Aorta (tissue), 5 donors: ENCODE data around the gene ANKRD13B. TPM values are rescaled to one million over a fixed set of nuclear protein-coding genes. Genes with fewer than 3 reads are reported as not detected.

Experiments used
- ATAC-seq: fragments of 200-7000 bp; cut with Tn5 transposase; one replicate; pipeline ENCODE4 v1.9.1; 2022; ENCODE audit warnings: moderate library complexity; ENCODE audit not compliant: low FRiP score
- DNase-seq, 2 donors: peaks; one replicate each; pipeline ENCODE4 v3.0.0-alpha.2; 2020
- H3K27ac ChIP-seq, 2 donors: one replicate each; pipeline ENCODE4 v1.5.1; 2013; ENCODE audit warnings: low read length in 2 of 2, mild to moderate bottlenecking in 2 of 2, moderate library complexity in 2 of 2, control low read depth in 1 of 2, inconsistent platforms in 1 of 2, low read depth in 1 of 2
- H3K27me3 ChIP-seq, 2 donors: one replicate each; pipeline ENCODE4 v1.6.1; 2013; ENCODE audit warnings: control low read depth in 1 of 2, low read length in 1 of 2, mild to moderate bottlenecking in 1 of 2, moderate library complexity in 1 of 2; ENCODE audit not compliant: insufficient read depth in 2 of 2, control insufficient read depth in 1 of 2
- H3K36me3 ChIP-seq, 2 donors: one replicate each; pipeline ENCODE4 v1.6.1; 2013; ENCODE audit warnings: control low read depth in 1 of 2, low read length in 1 of 2, mild to moderate bottlenecking in 1 of 2; ENCODE audit not compliant: insufficient read depth in 2 of 2, control insufficient read depth in 1 of 2
- H3K4me1 ChIP-seq, 2 donors: one replicate each; pipeline ENCODE4 v1.6.1; 2013; ENCODE audit warnings: low read length in 2 of 2, control low read depth in 1 of 2, mild to moderate bottlenecking in 1 of 2, moderate library complexity in 1 of 2; ENCODE audit not compliant: insufficient read depth in 2 of 2, control insufficient read depth in 1 of 2
- H3K4me3 ChIP-seq, 2 donors: one replicate each; pipeline ENCODE4 v1.5.1; 2013; ENCODE audit warnings: low read length in 2 of 2, control low read depth in 1 of 2, mild to moderate bottlenecking in 1 of 2
- H3K9me3 ChIP-seq: one replicate; pipeline ENCODE4 v1.6.1; 2013; ENCODE audit warnings: mild to moderate bottlenecking, low read length; ENCODE audit not compliant: control insufficient read depth
- WGBS, 2 donors: extraction: QIAGEN DNeasy Blood & Tissue Kit; methylation state at CpG; one replicate each; pipeline ENCODE4 v1.1.7; 2013; 5-methylcytosine and 5-hydroxymethylcytosine counted together
- intact Hi-C, 2 donors: fragments of 100-400 bp; cut with DNase I; formaldehyde crosslinking; loops; one replicate each; pipeline versions ENCODE4 v1.14.2 to v1.15.0; 2022
- polyA plus RNA-seq, 2 donors: library from polyadenylated mRNA; stranded (reverse); fragments of 200-250 nt; gene quantifications; one replicate each; pipeline ENCODE4 v1.2.3, GENCODE V29; 2013
- total RNA-seq, 2 donors: library from RNA; stranded (reverse); fragmentation: NEBNext Ultra II Directional; extraction: Animal tissue kit (Norgen Biotek cat#: 25700); gene quantifications; one replicate each; pipeline ENCODE4 v1.2.1, GENCODE V29; 2021
- donor health status: healthy with polysubstance abuse.
- donor health status: Bipolar disorder and iron deficiency.
- donor health status: DM: no; HTN: no; CAD: no.
- donor health status: DM: no; HTN: no; CAD: no.
- donor health status: DM: yes; HTN: yes; CAD: no.

Gene ANKRD13B
- total and polyA plus RNA-seq, 4 donors, result 0.88 to 19.7 (median 7.9) TPM

DNA sequence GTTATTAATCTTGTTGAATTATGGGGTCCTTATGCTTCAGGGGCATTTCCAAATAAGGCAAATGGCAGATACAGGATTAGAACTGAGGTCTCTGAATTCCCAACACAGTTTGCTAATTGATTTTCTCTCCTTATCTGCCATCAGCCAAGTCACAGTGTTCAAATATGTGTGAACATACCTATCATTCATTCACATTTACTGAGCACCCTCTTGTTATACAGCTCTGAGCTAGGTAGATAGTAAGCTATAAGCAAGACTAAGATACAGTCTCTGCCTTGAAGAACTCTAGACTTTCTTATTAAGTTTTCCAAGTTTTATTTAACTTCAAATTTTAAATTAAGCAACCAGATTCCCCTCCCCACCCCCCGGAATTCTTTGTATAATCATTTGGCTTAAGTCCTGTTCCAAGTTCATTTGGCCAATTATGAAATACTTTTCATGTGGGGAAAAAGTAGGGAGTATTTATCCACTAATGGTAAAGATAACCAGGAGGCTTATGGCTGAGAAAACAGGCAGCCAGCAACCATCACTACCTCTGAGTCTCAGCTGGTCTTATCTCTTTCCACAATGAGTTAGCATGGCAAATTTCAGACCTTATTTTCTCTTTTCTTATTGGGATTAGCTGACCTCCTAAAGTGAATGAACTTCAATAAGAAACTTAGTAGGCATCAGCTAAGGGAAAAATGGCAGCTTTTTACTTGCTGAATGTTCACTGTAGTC, 61.2 kb downstream of the ANKRD13B start:
- intact Hi-C loops, result no loop called here
- Histone ChIP-seq H3K9me3 (no peaks in the 10 kb centered on the region), H3K27me3 (no peaks in the 10 kb centered on the region), H3K4me1 (no peaks in the 10 kb centered on the region), H3K36me3 (no peaks in the 10 kb centered on the region), H3K4me3 (no peak overlapping the region), H3K27ac (no peak overlapping the region)
- 74 to 77% methylated on average over 1 of the region's 1 CpG for whole genome bisulfite sequencing, 2 donors
- DNase-seq (no peak), ATAC-seq (no peak)

DNA sequence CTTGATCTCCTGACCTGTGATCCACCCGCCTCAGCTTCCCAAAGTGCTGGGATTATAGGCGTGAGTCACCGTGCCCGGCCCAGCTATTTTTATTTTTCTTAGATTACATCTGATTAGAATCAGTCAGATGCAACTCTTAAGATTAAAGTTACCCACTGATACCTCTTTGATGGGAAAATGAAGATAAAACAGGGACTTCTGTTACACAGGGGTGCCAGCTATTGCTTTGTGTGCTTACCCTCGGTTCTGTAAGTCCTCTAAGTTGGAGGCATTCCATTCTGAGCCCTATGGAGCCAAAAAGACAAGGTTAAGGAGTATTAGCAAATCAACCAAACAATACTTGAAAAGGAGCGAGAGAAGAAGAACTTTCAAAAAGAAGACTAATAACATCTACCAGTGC, 62.4 kb downstream of the ANKRD13B start:
- 91 to 92% methylated on average over 6 of the region's 6 CpGs for WGBS, 2 donors
- Histone ChIP-seq H3K27me3 (no peaks in the 10 kb centered on the region), H3K4me1 (no peaks in the 10 kb centered on the region), H3K4me3 (no peak overlapping the region), H3K9me3 (no peaks in the 10 kb centered on the region), H3K36me3 (no peaks in the 10 kb centered on the region), H3K27ac (no peak overlapping the region)
- intact Hi-C loops, result no loop called here
- ATAC-seq (no peak), DNase-seq (no peak)

DNA sequence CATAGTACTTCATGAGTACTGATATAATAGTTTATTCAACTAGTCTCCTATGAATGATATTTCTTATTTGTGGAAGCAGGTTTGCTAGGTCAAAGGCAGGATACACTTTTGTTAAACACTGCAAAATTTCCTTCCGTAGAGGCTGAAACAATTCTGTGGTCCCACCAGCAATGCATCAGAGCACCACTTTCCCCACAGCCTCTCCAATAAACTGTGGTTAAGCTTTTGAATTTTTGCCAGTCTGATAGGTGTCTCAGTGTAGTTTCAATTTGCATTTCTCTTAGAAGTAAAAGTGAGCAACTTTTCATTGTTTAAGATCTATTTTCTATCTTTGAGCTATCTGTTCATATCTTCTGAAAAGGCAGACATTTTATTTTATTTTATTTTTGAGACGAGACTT, 66.2 kb downstream of the ANKRD13B start:
- H3K9me3 ChIP-seq, result no peaks in the 10 kb centered on the region
- ATAC-seq (no peak), DNase-seq (no peak)
- intact Hi-C loops, result no loop called here
- H3K4me1 ChIP-seq, result no peaks in the 10 kb centered on the region
- no peak overlapping the region for H3K4me3 ChIP-seq
- 95 to 98% methylated on average over 2 of the region's 2 CpGs for WGBS, 2 donors
- no peaks in the 10 kb centered on the region for H3K36me3 ChIP-seq
- no peaks in the 10 kb centered on the region for H3K27me3 ChIP-seq
- H3K27ac ChIP-seq, result no peak overlapping the region

DNA sequence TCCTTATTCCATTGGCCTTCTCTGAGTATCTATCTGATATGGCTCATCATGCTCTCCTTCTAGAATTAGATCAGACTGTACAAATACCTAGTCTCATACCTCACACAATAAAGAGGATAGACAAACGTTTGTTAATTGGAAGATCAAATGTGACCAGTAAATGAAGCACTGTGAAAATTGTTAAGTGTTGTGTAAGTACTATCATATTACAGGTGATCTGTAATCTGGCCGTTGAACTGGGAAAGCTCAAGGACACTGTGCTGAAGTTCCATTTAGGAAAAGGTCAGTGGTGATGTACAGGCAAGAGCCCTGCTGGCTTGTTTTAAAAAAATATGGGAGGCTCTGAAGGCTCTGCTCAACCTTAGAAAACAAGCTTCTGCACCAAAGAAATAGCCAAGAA, 68.3 kb downstream of the ANKRD13B start:
- Histone ChIP-seq H3K4me3 (no peak overlapping the region), H3K27me3 (no peaks in the 10 kb centered on the region), H3K27ac (no peak overlapping the region), H3K4me1 (no peaks in the 10 kb centered on the region), H3K9me3 (no peaks in the 10 kb centered on the region), H3K36me3 (no peaks in the 10 kb centered on the region)
- DNase-seq, result no peak
- intact Hi-C loops, result no loop called here
- ATAC-seq, result no peak
- WGBS, 2 donors, result 70% methylated on average over 2 of the region's 2 CpGs

DNA sequence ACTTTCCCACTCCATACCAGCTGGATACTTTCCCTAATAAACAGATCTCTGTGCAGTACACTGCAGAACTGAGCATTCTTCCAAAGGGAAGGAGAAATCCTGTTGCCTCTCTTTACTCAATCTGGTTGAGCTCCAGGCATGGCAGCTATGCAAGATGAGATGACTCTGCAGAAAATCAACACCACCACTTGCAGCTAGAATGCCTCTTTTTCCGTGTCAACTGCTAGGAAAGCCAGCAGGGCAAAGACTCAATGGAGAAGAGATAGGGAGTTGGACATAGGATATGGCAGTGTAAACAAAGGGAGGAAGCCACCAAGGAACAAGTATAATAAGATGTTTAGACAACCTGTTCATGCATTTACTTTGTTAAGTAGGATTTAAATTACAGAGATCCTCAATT, 70.2 kb downstream of the ANKRD13B start:
- Histone ChIP-seq H3K36me3 (peaks cover 0 to 3% of the 10 kb centered on the region in 2 donors), H3K27me3 (no peaks in the 10 kb centered on the region), H3K9me3 (no peaks in the 10 kb centered on the region), H3K4me1 (no peaks in the 10 kb centered on the region), H3K27ac (no peak overlapping the region), H3K4me3 (no peak overlapping the region)
- intact Hi-C loops, result no loop called here
- no peak for DNase-seq
- ATAC-seq, result no peak
- WGBS, 2 donors, result 3 to 5% methylated on average over 1 of the region's 1 CpG

Other genes with a start within 250 kb of the ANKRD13B start
- gene TAOK1, start 202.8 kb upstream of the ANKRD13B start, total RNA-seq, result 10 to 100 TPM; 78.8 to 85.6 TPM
- gene TAOK1, start 202.8 kb upstream of the ANKRD13B start, polyA plus RNA-seq, result 10 to 100 TPM in 1 of 2 donors, 1 to 10 TPM in 1; 3.9 to 12.9 TPM
- 1 to 10 TPM; 6.2 to 9.8 TPM for gene ABHD15, start 26.1 kb upstream of the ANKRD13B start, total RNA-seq
- 1 to 10 TPM; 2.8 to 3.0 TPM for gene ABHD15, start 26.1 kb upstream of the ANKRD13B start, polyA plus RNA-seq
- 10 to 100 TPM; 31.7 to 34.4 TPM for gene TP53I13, start 24.4 kb upstream of the ANKRD13B start, total RNA-seq
- 100 to 1,000 TPM in 1 of 2 donors, 10 to 100 TPM in 1; 18.4 to 122 TPM for gene TP53I13, start 24.4 kb upstream of the ANKRD13B start, polyA plus RNA-seq
- 10 to 100 TPM; 38.5 to 47.0 TPM for gene GIT1, start 3.5 kb upstream of the ANKRD13B start, total RNA-seq
- 10 to 100 TPM in 1 of 2 donors, 1 to 10 TPM in 1; 8.1 to 27.6 TPM for gene GIT1, start 3.5 kb upstream of the ANKRD13B start, polyA plus RNA-seq
- gene CORO6, start 29.8 kb downstream of the ANKRD13B start, total RNA-seq, result 10 to 100 TPM in 1 of 2 donors, 1 to 10 TPM in 1; 9.9 to 12.3 TPM
- gene CORO6, start 29.8 kb downstream of the ANKRD13B start, polyA plus RNA-seq, result 10 to 100 TPM in 1 of 2 donors, 1 to 10 TPM in 1; 2.9 to 51.6 TPM